ENCODE measurements around the gene SLX4IP. TPM values are rescaled to one million over a fixed set of nuclear protein-coding genes. Genes with fewer than 3 reads are reported as not detected.

Gene SLX4IP
- total RNA-seq, 1 donor from 2014 or later: 11.3 TPM

GRCh38 chr20:10521068-10521831, 86.1 kb downstream of the SLX4IP start:
- DNase-seq (ENCODE audit: low spot score): no peak

DNA sequence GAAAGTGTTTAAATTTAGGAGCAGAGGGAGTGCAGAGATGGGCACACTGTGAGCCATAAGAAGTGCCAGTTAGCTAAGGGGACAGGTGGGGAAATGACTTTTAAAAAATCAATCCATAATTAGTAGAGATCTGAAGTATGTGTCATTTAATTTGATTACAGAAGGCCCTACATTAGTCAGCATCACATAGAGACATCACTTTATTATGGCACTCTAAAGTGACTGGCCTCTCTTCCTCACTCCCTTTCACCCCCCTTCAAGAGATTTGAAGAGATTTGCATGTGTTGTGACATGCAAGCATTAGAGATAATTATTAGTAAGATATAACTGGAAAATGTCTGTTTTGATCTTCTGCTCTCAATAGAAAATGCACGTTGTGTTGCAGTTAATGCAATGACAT, 86.7 kb downstream of the SLX4IP start:
- no peak for DNase-seq (ENCODE audit: low spot score)

DNA sequence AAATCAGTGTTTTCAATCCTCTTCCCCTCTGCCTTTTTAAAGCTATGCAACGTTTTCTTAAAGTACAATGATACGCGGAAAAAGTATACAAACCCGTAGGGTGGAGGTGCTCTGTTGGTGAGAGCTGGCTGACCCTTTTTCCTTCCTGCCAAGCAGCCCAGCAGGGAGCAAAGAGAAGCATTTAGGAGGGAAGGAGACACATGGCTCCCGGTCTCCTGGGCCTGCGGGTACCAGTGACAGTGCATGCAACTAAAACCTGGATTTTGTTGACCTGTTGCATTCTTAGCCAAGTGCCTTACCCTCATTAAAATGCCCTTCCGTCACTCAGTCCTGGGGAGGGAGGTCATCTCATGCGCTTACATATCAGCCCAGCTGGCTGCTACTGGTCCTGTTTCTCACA, 87.2 kb downstream of the SLX4IP start:
- no peak for DNase-seq (ENCODE audit: low spot score)

DNA sequence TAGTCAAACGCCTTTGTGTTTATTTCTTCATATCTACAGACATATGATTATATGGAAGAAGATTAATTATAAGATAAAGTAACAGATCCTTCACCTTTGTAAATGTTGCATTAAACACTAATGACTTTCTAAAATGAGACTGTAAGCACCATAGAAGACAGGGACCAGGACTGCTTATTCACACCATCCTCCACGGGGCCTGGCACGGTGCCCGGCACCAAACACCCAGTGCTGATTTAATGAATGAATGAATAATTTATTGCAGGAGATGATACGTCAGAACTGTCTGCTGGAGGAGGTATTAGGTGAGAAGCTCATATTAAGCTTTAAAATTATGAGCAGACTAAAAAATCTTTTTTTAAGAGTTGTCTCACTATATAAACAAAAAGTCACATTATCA, 88.3 kb downstream of the SLX4IP start:
- DNase-seq (ENCODE audit: low spot score): no peak

- DNase-seq (ENCODE audit: low spot score): peak; percentile 56
These were observed 89.0 kb downstream of the SLX4IP start for GRCh38 chr20:10524034-10524476.

GRCh38 chr20:10524643-10525042, 89.5 kb downstream of the SLX4IP start:
- no peak for DNase-seq (ENCODE audit: low spot score)

DNA sequence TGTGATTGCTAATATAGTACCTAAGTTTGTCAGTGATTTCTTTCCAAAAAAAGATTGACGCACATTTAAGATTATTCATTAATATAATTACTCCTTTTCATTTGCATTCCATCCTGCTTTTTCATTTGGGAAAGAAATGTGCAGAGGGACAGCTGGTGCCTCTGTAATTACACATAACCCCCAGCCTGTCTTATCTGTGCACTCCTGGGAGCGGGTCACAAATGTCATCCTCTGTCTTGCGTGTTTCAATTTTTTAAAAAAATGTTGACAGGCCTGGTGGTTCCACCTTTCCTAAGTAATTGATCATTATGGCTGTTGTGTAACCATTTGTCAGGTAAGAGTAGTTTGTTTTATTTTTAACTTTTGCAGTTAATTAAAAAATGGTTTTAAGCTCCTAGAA, 92.7 kb downstream of the SLX4IP start:
- no peak for DNase-seq (ENCODE audit: low spot score)

- DNase-seq (ENCODE audit: low spot score): no peak
These were observed 95.8 kb downstream of the SLX4IP start for GRCh38 chr20:10530883-10531282.

DNA sequence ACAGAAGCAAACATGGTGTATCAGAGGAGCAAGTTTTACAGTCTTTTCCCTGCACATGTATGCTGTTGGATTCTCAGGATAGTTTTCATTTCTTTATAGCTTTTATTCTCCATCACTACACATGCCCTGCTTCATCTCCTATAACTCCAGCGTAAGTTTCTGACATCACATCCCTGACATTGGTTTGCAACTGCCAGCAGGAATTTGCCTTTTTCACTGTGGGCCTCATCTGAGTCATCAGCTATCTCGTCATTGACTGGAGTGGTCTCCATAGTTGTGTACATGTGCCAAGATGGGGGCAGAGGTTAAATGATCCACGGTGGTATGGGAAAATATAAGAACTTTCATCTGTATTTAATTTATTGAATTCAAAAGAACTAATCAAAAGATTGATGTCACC, 96.7 kb downstream of the SLX4IP start:
- no peak for DNase-seq (ENCODE audit: low spot score)

DNA sequence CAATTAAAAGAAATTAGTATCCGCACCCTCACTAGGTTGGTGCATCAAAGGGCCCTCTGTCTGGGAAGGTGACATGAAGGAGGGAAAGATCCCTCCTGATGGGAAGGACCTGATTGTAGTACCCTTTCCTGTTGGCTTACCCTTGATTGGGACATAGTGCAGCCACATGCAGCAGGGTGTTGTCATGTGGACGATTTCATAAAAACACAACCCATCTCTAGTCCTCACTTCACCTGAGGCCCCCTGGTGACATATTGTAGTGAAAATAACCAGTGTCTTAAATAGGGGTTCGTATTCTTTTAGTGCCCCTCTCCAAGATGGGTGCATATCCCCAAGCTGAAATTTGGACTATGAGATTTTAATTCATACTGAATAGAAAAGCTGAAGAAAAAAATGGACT, 97.3 kb downstream of the SLX4IP start:
- DNase-seq (ENCODE audit: low spot score): no peak

- DNase-seq (ENCODE audit: low spot score): peak; percentile 48
These were observed 101.4 kb downstream of the SLX4IP start for GRCh38 chr20:10536531-10536930.

DNA sequence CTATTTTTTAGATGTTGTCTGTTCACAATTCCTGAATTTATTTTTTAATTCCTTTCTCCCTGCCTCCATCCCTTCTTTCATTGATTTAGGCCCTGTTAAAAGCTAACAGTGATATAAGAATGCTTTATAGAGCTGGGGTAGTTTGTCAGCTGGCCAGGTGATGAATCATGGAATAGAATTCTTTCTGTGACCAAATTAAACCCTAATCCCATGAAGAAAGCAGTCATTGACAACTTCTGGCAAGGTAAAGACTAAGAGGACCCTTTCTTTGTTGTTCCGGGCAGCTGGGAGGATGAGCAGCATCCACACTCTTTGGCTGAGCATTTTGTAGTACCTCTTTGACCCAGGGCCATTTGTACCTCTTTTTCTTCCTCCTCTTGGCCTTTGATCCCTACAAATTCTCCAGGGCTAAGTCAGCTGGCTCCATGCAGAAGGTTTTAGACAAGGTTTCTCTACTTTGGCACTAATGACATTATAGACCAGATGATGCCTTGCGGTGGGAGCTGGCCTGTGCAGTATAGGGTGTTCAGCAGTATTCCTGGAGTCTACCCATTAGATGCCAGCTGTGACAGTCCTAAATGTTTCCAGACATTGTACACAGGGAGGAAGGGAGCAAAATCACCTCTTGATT, 102.9 kb downstream of the SLX4IP start:
- DNase-seq (ENCODE audit: low spot score): no peak

DNA sequence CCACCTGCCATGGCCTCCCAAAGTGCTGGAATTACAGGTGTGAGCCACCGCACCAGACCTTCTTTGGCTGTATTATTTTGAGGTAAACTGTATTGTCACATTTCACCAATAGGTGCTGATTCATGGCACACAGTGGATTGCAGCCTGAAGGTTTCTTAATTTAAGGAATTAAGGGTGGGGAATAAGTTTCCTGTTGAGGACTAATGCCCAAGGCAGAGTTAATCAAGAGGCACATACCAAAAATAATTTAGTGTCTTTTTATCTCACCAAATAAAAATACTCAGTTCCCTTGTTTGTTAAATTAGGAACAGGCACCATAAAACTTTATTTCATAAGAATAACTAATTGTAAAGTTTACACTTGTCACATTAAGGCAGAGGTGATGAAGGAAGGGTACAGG, 103.7 kb downstream of the SLX4IP start:
- no peak for DNase-seq (ENCODE audit: low spot score)

GRCh38 chr20:10539818-10540553, 104.9 kb downstream of the SLX4IP start:
- no peak for DNase-seq (ENCODE audit: low spot score)

- no peak for DNase-seq (ENCODE audit: low spot score)
These were observed 105.8 kb downstream of the SLX4IP start for GRCh38 chr20:10540636-10541493.

- DNase-seq (ENCODE audit: low spot score): no peak
These were observed 106.7 kb downstream of the SLX4IP start for GRCh38 chr20:10541668-10542411.

DNA sequence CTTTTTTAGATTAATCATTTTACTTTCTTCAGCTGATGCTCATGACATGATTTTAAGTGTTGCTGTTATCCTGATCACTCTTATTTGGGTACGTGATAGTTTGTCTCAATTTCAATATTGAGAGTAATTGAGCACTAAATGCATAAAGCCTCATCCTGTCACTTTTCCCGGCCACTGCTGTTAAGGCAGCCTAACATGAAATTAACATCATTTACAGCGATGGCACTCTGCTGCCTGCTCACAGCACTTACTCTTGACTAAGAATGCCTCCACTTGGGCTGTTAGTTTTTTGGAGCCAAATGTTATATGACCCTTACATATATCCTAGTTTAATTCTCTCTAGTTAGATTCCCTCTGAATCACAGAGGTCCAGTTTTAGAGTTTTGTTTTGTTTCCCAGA, 107.3 kb downstream of the SLX4IP start:
- DNase-seq (ENCODE audit: low spot score): no peak

DNA sequence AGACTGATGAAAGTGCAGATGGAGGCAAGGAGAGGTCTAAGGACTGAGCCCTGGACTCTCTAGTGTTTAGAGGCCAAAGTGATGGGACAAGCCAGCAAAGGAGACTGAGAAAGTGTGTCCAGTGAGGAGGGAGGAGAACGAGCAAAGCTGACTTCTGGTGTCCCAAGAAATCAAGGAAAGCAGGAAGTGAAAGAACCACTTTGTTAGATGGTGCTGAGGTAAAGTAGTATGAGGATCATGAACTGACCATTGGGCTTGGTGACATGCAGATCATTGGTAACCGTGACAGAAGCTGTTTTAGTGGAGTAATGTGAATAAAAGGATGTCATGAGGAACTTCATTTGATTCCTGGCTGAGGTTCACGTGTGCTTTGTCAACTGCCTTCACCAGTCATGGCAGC, 108.4 kb downstream of the SLX4IP start:
- DNase-seq (ENCODE audit: low spot score): no peak

GRCh38 chr20:10547276-10548114, 112.4 kb downstream of the SLX4IP start:
- DNase-seq (ENCODE audit: low spot score): no peak

GRCh38 chr20:10549511-10549910, 114.4 kb downstream of the SLX4IP start:
- no peak for DNase-seq (ENCODE audit: low spot score)

Data from mucosa of gallbladder (tissue), 1 donor.